ENCODE data around the gene LSM3.

- TF ChIP-seq EZH2 (IDR thresholded peaks at IDR 0.05; ENCODE audit: borderline replicate concordance): no peak
- TF ChIP-seq CTCF (IDR thresholded peaks at IDR 0.05; ENCODE audit: poor library complexity): no peak
- no peak for TF ChIP-seq EZH2phosphoT487 (IDR thresholded peaks at IDR 0.05; ENCODE audit: low read depth, severe bottlenecking, unreplicated experiment)
Measured at GRCh38 chr3:14241716-14242115, 63.1 kb downstream of the LSM3 start.

Data from hepatocyte (in vitro differentiated cells).